ENCODE measurements around the gene TAS2R5. TPM values are rescaled to one million over a fixed set of nuclear protein-coding genes. Genes with fewer than 3 reads are reported as not detected.

TAS2R5 gene
- total and polyA plus RNA-seq, 2 experiments from 2014 or later, result 0.89 to 5.1 TPM

- no peak for TF ChIP-seq REST (IDR thresholded peaks at IDR 0.05; ENCODE audit: unreplicated experiment)
Observed at GRCh38 chr7:141839256-141839655, 49.2 kb downstream of the TAS2R5 start (continued).

GRCh38 chr7:141840708-141841107 is 50.7 kb downstream of the TAS2R5 start:
- Histone ChIP-seq H3K36me3 (ENCODE audit: insufficient read depth) (no peaks in the 10 kb centered on the region), H2AFZ (no peak overlapping the region), H3K79me2 (replicated peaks; ENCODE audit: insufficient read depth) (no peaks in the 10 kb centered on the region), H3K4me1 (ENCODE audit: insufficient read depth) (no peaks in the 10 kb centered on the region), H4K20me1 (replicated peaks; ENCODE audit: insufficient read depth) (no peaks in the 10 kb centered on the region), H3K27me3 (ENCODE audit: insufficient read depth) (no peaks in the 10 kb centered on the region), H3K9me2 (ENCODE audit: insufficient read depth) (no peaks in the 10 kb centered on the region), H3F3A (replicated peaks; ENCODE audit: low read depth) (no peaks in the 10 kb centered on the region), H3K4me3 (no peak overlapping the region), H3K27ac (ENCODE audit: low read depth) (no peak overlapping the region), H3K4me2 (no peak overlapping the region)
- Mint-ChIP-seq H3K27me3 (ENCODE audit: insufficient read depth, low read depth, poor library complexity) (no peaks in the 10 kb centered on the region), H3K4me1 (no peaks in the 10 kb centered on the region), H3K27ac (no peak overlapping the region), H3K4me3 (no peak overlapping the region), H3K36me3 (ENCODE audit: low read depth) (no peaks in the 10 kb centered on the region), H3K9me3 (no peaks in the 10 kb centered on the region)
- DNase-seq (ENCODE audit: low spot score) (no peak), ATAC-seq (no peak)
- TF ChIP-seq EZH2 (IDR thresholded peaks at IDR 0.05; ENCODE audit: low read depth, unreplicated experiment) (no peak), CTCF (conservative IDR thresholded peaks at IDR 0.05; ENCODE audit: low read depth in 2 of 2) (no peak), CREB1 (CRISPR knock-in tag; IDR thresholded peaks at IDR 0.05; ENCODE audit: low read depth) (no peak), POLR2AphosphoS5 (IDR thresholded peaks at IDR 0.05; ENCODE audit: low read depth) (no peak)

Other genes starting within 250 kb of the TAS2R5 start
- gene AGK, start 238.8 kb upstream of the TAS2R5 start, total RNA-seq (2014; rRNA removed; shearing (Covaris generic)), result 36.6 and 37.9 TPM in 2 replicates
- 19.1 and 21.9 TPM in 2 replicates for gene AGK, start 238.8 kb upstream of the TAS2R5 start, polyA plus RNA-seq (2016; fragmentation: Nextera tagmentation; extraction: Ambion mirVana)
- 23.9 and 29.5 TPM in 2 replicates for gene DENND11, start 88.1 kb upstream of the TAS2R5 start, total RNA-seq (2014; rRNA removed; shearing (Covaris generic))
- 4.9 and 5.1 TPM in 2 replicates for gene DENND11, start 88.1 kb upstream of the TAS2R5 start, polyA plus RNA-seq (2016; fragmentation: Nextera tagmentation; extraction: Ambion mirVana)
- 0.16 TPM in 1 of 2 replicates, not detected in the other for gene WEE2, start 81.9 kb upstream of the TAS2R5 start, total RNA-seq (2014; rRNA removed; shearing (Covaris generic))
- gene WEE2, start 81.9 kb upstream of the TAS2R5 start, polyA plus RNA-seq (2016; fragmentation: Nextera tagmentation; extraction: Ambion mirVana), result not detected in 2 replicates
- gene SSBP1, start 51.9 kb upstream of the TAS2R5 start, total RNA-seq (2014; rRNA removed; shearing (Covaris generic)), result 283 and 350 TPM in 2 replicates
- 972 and 1,006 TPM in 2 replicates for gene SSBP1, start 51.9 kb upstream of the TAS2R5 start, polyA plus RNA-seq (2016; fragmentation: Nextera tagmentation; extraction: Ambion mirVana)
- 3.9 and 6.9 TPM in 2 replicates for gene TAS2R3, start 26.1 kb upstream of the TAS2R5 start, total RNA-seq (2014; rRNA removed; shearing (Covaris generic))
- not detected in 2 replicates for gene TAS2R3, start 26.1 kb upstream of the TAS2R5 start, polyA plus RNA-seq (2016; fragmentation: Nextera tagmentation; extraction: Ambion mirVana)
- gene TAS2R4, start 13.5 kb upstream of the TAS2R5 start, total RNA-seq (2014; rRNA removed; shearing (Covaris generic)), result 3.3 and 4.2 TPM in 2 replicates
- 0.77 and 1.2 TPM in 2 replicates for gene TAS2R4, start 13.5 kb upstream of the TAS2R5 start, polyA plus RNA-seq (2016; fragmentation: Nextera tagmentation; extraction: Ambion mirVana)
- gene PRSS37, start 51.3 kb downstream of the TAS2R5 start, total RNA-seq (2014; rRNA removed; shearing (Covaris generic)), result not detected in 2 replicates
- gene PRSS37, start 51.3 kb downstream of the TAS2R5 start, polyA plus RNA-seq (2016; fragmentation: Nextera tagmentation; extraction: Ambion mirVana), result 0.23 and 0.58 TPM in 2 replicates
- gene OR9A4, start 126.2 kb downstream of the TAS2R5 start, total RNA-seq (2014; rRNA removed; shearing (Covaris generic)), result 1.6 TPM in 1 of 2 replicates, not detected in the other
- gene OR9A4, start 126.2 kb downstream of the TAS2R5 start, polyA plus RNA-seq (2016; fragmentation: Nextera tagmentation; extraction: Ambion mirVana), result 0.14 TPM in 1 of 2 replicates, not detected in the other
- not detected in 2 replicates for gene CLEC5A, start 156.8 kb downstream of the TAS2R5 start, total RNA-seq (2014; rRNA removed; shearing (Covaris generic))
- not detected in 2 replicates for gene CLEC5A, start 156.8 kb downstream of the TAS2R5 start, polyA plus RNA-seq (2016; fragmentation: Nextera tagmentation; extraction: Ambion mirVana)
- gene TAS2R38, start 183.6 kb downstream of the TAS2R5 start, total RNA-seq (2014; rRNA removed; shearing (Covaris generic)), result 0.24 TPM in 1 of 2 replicates, not detected in the other
- 0.31 TPM in 1 of 2 replicates, not detected in the other for gene TAS2R38, start 183.6 kb downstream of the TAS2R5 start, polyA plus RNA-seq (2016; fragmentation: Nextera tagmentation; extraction: Ambion mirVana)
- gene MGAM, start 205.7 kb downstream of the TAS2R5 start, total RNA-seq (2014; rRNA removed; shearing (Covaris generic)), result 0.03 and 0.23 TPM in 2 replicates
- gene MGAM, start 205.7 kb downstream of the TAS2R5 start, polyA plus RNA-seq (2016; fragmentation: Nextera tagmentation; extraction: Ambion mirVana), result 0.29 TPM in 1 of 2 replicates, not detected in the other

Data from GM23338 (cell line).